H9 (cell line): ENCODE measurements around the gene FHOD3. TPM values are rescaled to one million over a fixed set of nuclear protein-coding genes. Genes with fewer than 3 reads are reported as not detected.

Experiments
- DNase-seq: peaks from one replicate; pipeline ENCODE4 v3.0.0-alpha.2; 2017
- H2AFZ ChIP-seq: one replicate; pipeline ENCODE4 v1.6.1; 2013; ENCODE audit warnings: mild to moderate bottlenecking, low read length, control low read depth, moderate library complexity
- H2AK5ac ChIP-seq: 2 replicates; pipeline ENCODE4 v1.6.1; 2013; ENCODE audit warnings: low read length, control low read depth, mixed read lengths; ENCODE audit not compliant: insufficient read length
- H2BK120ac ChIP-seq: one replicate; pipeline ENCODE4 v1.6.1; 2013; ENCODE audit warnings: low read depth, mild to moderate bottlenecking, low read length, control low read depth, inconsistent platforms; ENCODE audit not compliant: poor library complexity, severe bottlenecking
- H2BK12ac ChIP-seq: 2 replicates; pipeline ENCODE4 v1.6.1; 2013; ENCODE audit warnings: low read length, control low read depth, mixed read lengths, low read depth; ENCODE audit not compliant: insufficient read length
- H2BK15ac ChIP-seq: 2 replicates; pipeline ENCODE4 v1.6.1; 2013; ENCODE audit warnings: low read depth, low read length, control low read depth
- H2BK20ac ChIP-seq: one replicate; pipeline ENCODE4 v1.6.1; 2013; ENCODE audit warnings: low read depth, mild to moderate bottlenecking, low read length, control low read depth, inconsistent platforms; ENCODE audit not compliant: poor library complexity, severe bottlenecking
- H2BK5ac ChIP-seq: 2 replicates; pipeline ENCODE4 v1.6.1; 2013; ENCODE audit warnings: low read length, control low read depth, mixed read lengths; ENCODE audit not compliant: insufficient read length
- H3K14ac ChIP-seq: 2 replicates; pipeline ENCODE4 v1.6.1; 2013; ENCODE audit warnings: low read length, control low read depth; ENCODE audit not compliant: insufficient read depth
- H3K18ac ChIP-seq: 2 replicates; pipeline ENCODE4 v1.6.1; 2013; ENCODE audit warnings: low read depth, mild to moderate bottlenecking, mixed read lengths, low read length, control low read depth; ENCODE audit not compliant: insufficient read length
- H3K23ac ChIP-seq: 2 replicates; pipeline ENCODE4 v1.6.1; 2013; ENCODE audit warnings: low read length, control low read depth, mixed read lengths, low read depth; ENCODE audit not compliant: insufficient read length
- H3K23me2 ChIP-seq: 2 replicates; pipeline ENCODE4 v1.6.1; 2013; ENCODE audit warnings: low read depth, mild to moderate bottlenecking, mixed read lengths, low read length, control low read depth; ENCODE audit not compliant: insufficient read length, poor library complexity, severe bottlenecking
- H3K27ac ChIP-seq: 2 replicates; pipeline ENCODE4 v1.5.1; 2013; ENCODE audit warnings: low read length, control low read depth, mixed read lengths, low read depth; ENCODE audit not compliant: insufficient read length
- H3K27me3 ChIP-seq: 2 replicates; pipeline ENCODE4 v1.6.1; 2013; ENCODE audit warnings: low read length, control low read depth, inconsistent platforms; ENCODE audit not compliant: insufficient read depth
- H3K4ac ChIP-seq: 2 replicates; pipeline ENCODE4 v1.6.1; 2013; ENCODE audit warnings: low read depth, mild to moderate bottlenecking, control low read depth, inconsistent platforms, low read length, moderate library complexity
- H3K4me1 ChIP-seq: 2 replicates; pipeline ENCODE4 v1.6.1; 2013; ENCODE audit warnings: low read length, control low read depth, inconsistent platforms; ENCODE audit not compliant: insufficient read depth
- H3K4me2 ChIP-seq: 2 replicates; pipeline ENCODE4 v1.6.1; 2013; ENCODE audit warnings: low read length, control low read depth, mixed read lengths; ENCODE audit not compliant: insufficient read length, insufficient read depth
- H3K56ac ChIP-seq: 2 replicates; pipeline ENCODE4 v1.6.1; 2013; ENCODE audit warnings: low read depth, mild to moderate bottlenecking, mixed read lengths, low read length, control low read depth; ENCODE audit not compliant: insufficient read length
- H3K79me1 ChIP-seq: 2 replicates; pipeline ENCODE4 v1.6.1; 2013; ENCODE audit warnings: low read depth, mild to moderate bottlenecking, moderate library complexity, low read length, control low read depth, inconsistent platforms; ENCODE audit not compliant: insufficient read depth, poor library complexity, severe bottlenecking
- H3K79me2 ChIP-seq: 2 replicates; pipeline ENCODE4 v1.6.1; 2013; ENCODE audit warnings: low read length, control low read depth, inconsistent platforms; ENCODE audit not compliant: insufficient read depth
- H3K9ac ChIP-seq: 2 replicates; pipeline ENCODE4 v1.6.1; 2013; ENCODE audit warnings: low read length, control low read depth, mixed read lengths; ENCODE audit not compliant: insufficient read length; ENCODE audit errors: extremely low read depth
- H3K9me3 ChIP-seq: one replicate; pipeline ENCODE4 v1.6.1; 2013; ENCODE audit warnings: low read depth, low read length, inconsistent platforms; ENCODE audit not compliant: control insufficient read depth
- H3T11ph ChIP-seq: one replicate; pipeline ENCODE4 v1.6.1; 2013; ENCODE audit warnings: mild to moderate bottlenecking, low read length, control low read depth, inconsistent platforms
- H4K20me1 ChIP-seq: one replicate; pipeline ENCODE4 v1.6.1; 2013; ENCODE audit not compliant: control insufficient read depth, insufficient read length, insufficient read depth
- H4K5ac ChIP-seq: 2 replicates; pipeline ENCODE4 v1.6.1; 2013; ENCODE audit warnings: low read depth, mild to moderate bottlenecking, mixed read lengths, low read length, control low read depth; ENCODE audit not compliant: insufficient read length
- H4K8ac ChIP-seq: replicated peaks from 2 replicates; pipeline ENCODE4 v1.6.1; 2013; ENCODE audit warnings: low read length, control low read depth, mixed read lengths, low read depth; ENCODE audit not compliant: insufficient read length
- H4K91ac ChIP-seq: 2 replicates; pipeline ENCODE4 v1.6.1; 2013; ENCODE audit warnings: low read depth, mild to moderate bottlenecking, moderate library complexity, mixed read lengths, low read length, control low read depth; ENCODE audit not compliant: insufficient read length
- H3K27ac Mint-ChIP-seq, 3 experiments: 2 replicates in 2 of 3; 3 replicates in 1 of 3; pipeline ENCODE4 v1.8.0; 2020 to 2021; ENCODE audit warnings: mixed read lengths in 3 of 3, mild to moderate bottlenecking in 1 of 3, moderate library complexity in 1 of 3
- H3K27me3 Mint-ChIP-seq: 2 replicates; pipeline ENCODE4 v1.8.0; 2021; ENCODE audit warnings: low read depth, mild to moderate bottlenecking, moderate library complexity, mixed read lengths
- H3K36me3 Mint-ChIP-seq, 3 experiments: 2 replicates in 2 of 3; 3 replicates in 1 of 3; pipeline ENCODE4 v1.8.0; 2020 to 2021; ENCODE audit warnings: low read depth in 3 of 3, mixed read lengths in 3 of 3; ENCODE audit not compliant: insufficient read depth in 1 of 3
- H3K4me1 Mint-ChIP-seq, 2 experiments: 2 replicates each; pipeline ENCODE4 v1.8.0; 2020; ENCODE audit warnings: mixed read lengths in 2 of 2
- H3K4me3 Mint-ChIP-seq, 2 experiments: 2 replicates in 1 of 2; 3 replicates in 1 of 2; pipeline ENCODE4 v1.8.0; 2020 to 2021; ENCODE audit warnings: mild to moderate bottlenecking in 2 of 2, mixed read lengths in 2 of 2, moderate library complexity in 1 of 2
- H3K9me3 Mint-ChIP-seq, 2 experiments: 2 replicates in 1 of 2; 3 replicates in 1 of 2; pipeline ENCODE4 v1.8.0; 2020; ENCODE audit warnings: mild to moderate bottlenecking in 2 of 2, mixed read lengths in 2 of 2, moderate library complexity in 1 of 2
- CTCF ChIP-seq: fragments of 200-600 bp; sonication (generic); conservative IDR thresholded peaks from 3 replicates; pipeline ENCODE4 v1.8.0; 2021; ENCODE audit warnings: antibody characterized with exemption, mild to moderate bottlenecking
- WGBS: extraction: QIAGEN DNeasy Blood & Tissue Kit; methylation state at CpG from one replicate; pipeline ENCODE4 v1.1.7; 2013; ENCODE audit warnings: missing lambda C conversion rate, low lambda C conversion rate, mixed read lengths; ENCODE audit not compliant: insufficient read length; ENCODE audit errors: extremely low coverage; 5-methylcytosine and 5-hydroxymethylcytosine counted together
- total RNA-seq: library from RNA; stranded (reverse); gene quantifications from 2 replicates; pipeline ENCODE4 v1.2.1, GENCODE V29; 2021

Gene FHOD3
- total RNA-seq, 1 experiment from 2014 or later, result 8.0 TPM

- no peaks in the 10 kb centered on the region for H4K20me1 ChIP-seq
- Mint-ChIP-seq H3K9me3 (peaks cover 11 to 12% of the 10 kb centered on the region in 2 experiments), H3K27me3 (no peaks in the 10 kb centered on the region), H3K4me1 (peaks cover 29 to 34% of the 10 kb centered on the region in 2 experiments), H3K36me3 (peaks cover 7 to 34% (median 19%) of the 10 kb centered on the region in 3 experiments), H3K27ac (no peak overlapping the region), H3K4me3 (no peak overlapping the region)
- WGBS, result no CpG with 5 or more reads among the region's 2 CpGs
- H3K27me3 ChIP-seq, result no peaks in the 10 kb centered on the region
- H3T11ph ChIP-seq, result no peak overlapping the region
- no peak overlapping the region for H3K56ac ChIP-seq
- H4K5ac ChIP-seq, result no peak overlapping the region
- H4K8ac ChIP-seq, result no peak overlapping the region
- no peak overlapping the region for H3K18ac ChIP-seq
- H2BK15ac ChIP-seq, result no peak overlapping the region
- H3K23me2 ChIP-seq, result no peaks in the 10 kb centered on the region
- no peak overlapping the region for H2BK20ac ChIP-seq
- peaks cover 6% of the 10 kb centered on the region; the same call in 1 of the 2 replicates for H3K4me1 ChIP-seq
- no peak overlapping the region for H3K14ac ChIP-seq
- H3K9me3 ChIP-seq, result no peaks in the 10 kb centered on the region
- H3K4ac ChIP-seq, result no peak overlapping the region
- no peak for DNase-seq
- H3K4me2 ChIP-seq, result no peak overlapping the region
- no peak overlapping the region for H3K9ac ChIP-seq
- H2AFZ ChIP-seq, result no peak overlapping the region
- no peak overlapping the region for H3K27ac ChIP-seq
- no peak overlapping the region for H2BK12ac ChIP-seq
- TF ChIP-seq CTCF, result no peak
- no peak overlapping the region for H2AK5ac ChIP-seq
- H3K79me2 ChIP-seq, result no peaks in the 10 kb centered on the region
- H3K79me1 ChIP-seq, result no peaks in the 10 kb centered on the region
- H3K23ac ChIP-seq, result no peak overlapping the region
- H2BK120ac ChIP-seq, result no peak overlapping the region
- H2BK5ac ChIP-seq, result no peak overlapping the region
- no peak overlapping the region for H4K91ac ChIP-seq
Observed at GRCh38 chr18:36578871-36579710, 281.6 kb downstream of the FHOD3 start.
